GM18511 (cell line): ENCODE measurements around the gene SVOP.
"Not testable (repeated sequence)": the region's sequence is repeated elsewhere in the genome, so short reads cannot be mapped to it uniquely, and the experiment has no call there.

Experiments used
- ATAC-seq: cut with Tn5 transposase; IDR thresholded peaks from one replicate; pipeline ENCODE4 v1.9.1; 2021; ENCODE audit warnings: mild to moderate bottlenecking, moderate library complexity; ENCODE audit not compliant: unreplicated experiment

The SVOP gene, protein sequence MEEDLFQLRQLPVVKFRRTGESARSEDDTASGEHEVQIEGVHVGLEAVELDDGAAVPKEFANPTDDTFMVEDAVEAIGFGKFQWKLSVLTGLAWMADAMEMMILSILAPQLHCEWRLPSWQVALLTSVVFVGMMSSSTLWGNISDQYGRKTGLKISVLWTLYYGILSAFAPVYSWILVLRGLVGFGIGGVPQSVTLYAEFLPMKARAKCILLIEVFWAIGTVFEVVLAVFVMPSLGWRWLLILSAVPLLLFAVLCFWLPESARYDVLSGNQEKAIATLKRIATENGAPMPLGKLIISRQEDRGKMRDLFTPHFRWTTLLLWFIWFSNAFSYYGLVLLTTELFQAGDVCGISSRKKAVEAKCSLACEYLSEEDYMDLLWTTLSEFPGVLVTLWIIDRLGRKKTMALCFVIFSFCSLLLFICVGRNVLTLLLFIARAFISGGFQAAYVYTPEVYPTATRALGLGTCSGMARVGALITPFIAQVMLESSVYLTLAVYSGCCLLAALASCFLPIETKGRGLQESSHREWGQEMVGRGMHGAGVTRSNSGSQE

DNA sequence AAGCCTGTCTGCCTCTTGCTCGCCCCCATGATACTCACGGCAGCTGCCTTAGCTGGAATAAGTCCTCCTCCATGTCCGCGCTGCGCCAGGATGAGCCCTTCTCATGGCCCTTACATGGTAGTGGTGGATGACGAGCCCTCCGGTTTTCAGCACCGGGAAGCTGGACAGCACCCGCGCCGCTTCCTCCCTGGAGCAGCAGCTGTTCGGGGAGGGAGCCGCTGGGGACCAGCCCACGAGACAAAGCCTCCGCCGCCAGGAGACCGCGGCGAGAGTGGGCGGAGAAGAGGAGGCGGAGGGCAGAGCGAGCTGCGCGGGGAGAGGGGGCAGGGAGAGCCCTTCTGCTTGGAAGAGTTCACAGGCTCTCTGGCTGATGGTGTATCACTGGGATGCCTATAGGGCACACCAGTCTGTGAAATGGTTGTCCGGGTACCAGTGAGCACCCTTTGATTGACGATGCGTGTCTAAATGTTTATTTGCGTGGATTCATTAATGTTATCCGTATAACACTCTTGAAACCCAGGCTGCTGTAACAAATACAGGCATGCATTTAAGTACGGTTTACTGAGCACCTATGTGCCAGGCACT lies at the start of gene SVOP:
Gene SVOP, minus strand, starts transcription at position 273 of the 585 bp plus-strand sequence. Its CDS starts 200 bp downstream, at position 73.
- ATAC-seq: no peak

DNA sequence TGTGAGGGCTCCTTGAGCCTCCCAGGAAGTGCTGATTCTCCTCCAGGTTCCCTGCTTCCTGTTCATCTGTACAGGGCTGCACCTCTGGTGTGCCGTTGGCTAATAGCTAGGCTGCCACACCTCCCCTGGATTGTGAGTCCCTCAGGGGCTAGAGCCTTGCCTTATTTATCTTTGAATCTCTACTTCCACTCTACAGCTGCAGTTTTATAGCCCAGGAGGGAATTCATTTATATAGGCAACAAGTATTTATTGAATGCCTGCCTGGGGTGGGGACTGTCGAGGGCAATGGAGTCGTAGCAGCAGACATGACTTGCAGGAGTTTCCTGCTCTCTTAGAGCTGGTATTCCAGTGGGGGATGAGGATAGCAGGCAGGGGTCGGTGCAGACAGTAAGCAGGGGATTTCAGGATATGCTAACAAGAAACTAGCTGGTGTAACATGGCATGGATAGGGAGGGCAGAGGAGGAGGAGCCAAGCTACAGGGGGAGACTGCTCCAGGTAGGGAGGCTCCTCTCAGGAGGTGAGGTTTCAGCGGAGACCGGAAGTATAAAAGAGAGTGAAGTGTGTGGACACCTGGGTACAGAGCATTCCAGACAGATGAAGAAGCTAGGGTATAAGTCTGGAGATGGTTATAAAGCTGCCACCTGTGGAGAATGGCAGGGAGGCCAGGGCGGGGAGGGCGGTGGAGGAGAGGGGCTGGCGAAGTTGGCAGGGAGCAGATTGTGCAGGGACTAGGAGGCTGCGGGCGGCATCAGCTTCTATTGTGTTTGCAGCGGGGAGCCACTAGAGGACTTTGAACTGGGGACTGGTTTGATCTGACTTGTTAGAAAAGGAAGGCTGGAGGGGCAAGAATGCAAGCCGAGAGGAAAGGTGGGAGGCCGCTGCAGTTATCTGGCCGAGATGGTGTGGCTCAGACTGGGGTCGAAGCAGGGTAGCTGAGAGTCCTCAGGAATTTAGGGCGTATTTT lies 48.7 kb upstream of the SVOP start:
- no peak for ATAC-seq

DNA sequence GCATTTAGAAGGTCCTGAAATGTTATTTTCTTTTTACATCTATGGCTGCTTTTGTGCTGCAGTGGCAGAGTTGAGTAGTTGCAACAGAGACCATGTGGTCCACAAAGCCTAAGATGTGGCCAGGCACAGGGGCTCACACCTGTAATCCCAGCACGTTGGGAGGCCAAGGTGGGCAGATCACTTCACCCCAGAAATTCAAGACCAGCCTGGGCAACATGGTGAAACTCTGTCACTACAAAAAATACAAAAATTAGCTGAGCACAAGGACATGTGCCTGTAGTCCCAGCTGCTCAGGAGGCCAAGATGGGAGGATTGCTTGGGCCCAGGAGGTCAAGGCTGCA lies 45.0 kb upstream of the SVOP start:
- ATAC-seq: no peak

DNA sequence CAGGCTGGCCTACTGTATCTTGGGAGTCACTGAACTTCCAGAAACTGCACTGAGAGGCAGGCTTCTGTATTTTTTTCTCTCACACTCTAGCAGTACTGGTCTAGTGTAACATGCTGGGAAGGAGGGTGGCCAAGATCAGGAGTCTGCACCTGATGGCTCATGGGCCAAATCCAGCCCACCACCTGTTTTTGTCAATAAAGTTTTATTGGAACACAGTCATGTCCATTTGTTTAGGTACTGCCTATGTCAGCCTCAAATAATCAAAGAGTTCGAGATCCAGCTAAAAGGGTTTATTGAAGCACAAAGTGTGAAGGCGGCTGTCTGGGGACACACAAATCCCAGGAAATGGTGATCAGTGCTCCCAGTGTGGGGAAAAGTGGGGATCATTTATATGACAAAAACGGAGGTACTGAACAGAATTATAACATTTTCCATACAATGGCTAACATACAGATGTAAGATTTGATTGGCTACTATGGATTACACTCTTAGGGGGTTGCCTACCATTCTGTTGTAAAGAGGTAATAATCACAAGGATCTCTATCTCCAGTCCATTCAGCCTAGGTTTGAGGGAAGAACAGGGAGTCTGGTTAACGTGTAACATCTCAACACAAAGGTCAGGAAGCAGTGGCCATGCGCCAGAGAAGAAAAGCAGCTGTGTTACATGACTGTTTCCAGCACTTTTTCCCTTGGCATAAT lies 44.4 kb upstream of the SVOP start:
- ATAC-seq: no peak

DNA sequence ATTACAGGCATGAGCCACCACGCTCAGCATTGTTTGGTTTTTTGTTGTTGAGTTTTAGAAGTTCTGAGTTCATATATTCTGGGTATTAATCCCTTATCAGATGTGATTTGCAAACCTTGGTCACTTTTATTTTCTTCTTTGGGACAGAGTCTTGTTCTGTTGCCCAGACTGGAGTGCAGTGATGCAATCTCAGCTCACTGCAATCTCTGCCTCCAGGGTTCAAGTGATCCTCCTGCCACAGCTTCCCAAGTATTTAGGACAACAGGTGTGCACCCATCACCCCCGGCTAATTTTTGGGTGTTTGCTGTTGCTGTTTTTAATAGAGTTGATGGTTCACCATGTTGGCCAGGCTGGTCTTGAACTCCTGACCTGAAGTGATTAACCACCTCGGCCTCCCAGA lies 43.3 kb upstream of the SVOP start:
- no peak for ATAC-seq

DNA sequence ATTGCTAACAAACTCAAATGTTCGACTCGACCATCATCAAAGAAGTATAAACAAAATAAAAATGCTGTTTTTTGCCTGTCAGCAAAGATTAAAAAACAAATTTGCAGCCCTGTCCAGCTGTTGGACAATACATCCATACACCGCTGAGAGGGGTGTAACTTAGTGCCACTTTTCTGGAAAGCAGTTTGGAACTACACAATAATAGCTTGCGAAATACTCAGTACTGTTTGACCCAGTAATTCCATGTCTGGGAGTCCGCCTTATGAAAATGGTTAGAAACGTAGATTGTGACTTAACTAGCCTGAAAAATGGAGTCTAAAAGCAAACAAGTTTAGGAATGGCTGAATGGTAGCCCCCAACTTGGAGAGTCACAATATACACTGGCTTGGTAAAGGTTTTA lies 37.9 kb upstream of the SVOP start:
- no peak for ATAC-seq

DNA sequence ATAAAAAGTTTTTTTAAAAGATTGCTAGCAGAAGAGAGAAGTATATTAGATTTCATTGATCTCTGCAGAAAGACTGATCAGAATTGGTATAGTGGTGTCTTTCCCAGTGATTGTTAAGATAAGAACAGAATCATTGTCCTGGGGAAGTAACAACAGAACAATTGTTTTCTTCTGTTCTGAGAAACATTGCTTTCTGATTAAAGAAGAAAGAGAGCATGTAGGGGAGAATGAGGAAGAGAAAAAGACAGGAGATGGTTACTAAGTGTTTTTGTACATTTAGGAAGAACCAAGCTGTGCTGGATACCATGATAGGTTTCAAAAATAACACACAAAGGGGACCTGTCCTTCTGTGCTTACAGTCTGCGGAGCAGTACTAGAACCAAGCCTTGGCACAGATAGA lies 36.5 kb upstream of the SVOP start:
- ATAC-seq: no peak

DNA sequence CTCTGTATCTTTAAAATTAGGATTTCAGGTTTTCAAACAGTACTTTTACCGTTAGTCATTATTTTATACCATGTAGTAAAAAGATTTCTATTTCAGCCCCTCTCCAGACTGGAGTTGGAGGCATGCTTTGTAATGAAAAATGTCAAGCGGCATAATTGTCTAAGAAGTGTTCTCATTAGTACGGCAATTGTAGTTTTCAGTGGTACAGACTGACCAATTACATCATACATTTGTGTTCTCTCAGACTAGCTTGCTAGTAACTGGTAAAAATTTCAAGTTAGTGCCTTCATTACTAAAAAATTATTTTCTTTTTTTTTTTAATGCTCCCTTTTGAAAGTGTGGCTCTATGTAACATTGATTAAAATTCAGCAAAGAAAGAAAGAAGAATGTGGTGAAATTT lies 36.0 kb upstream of the SVOP start:
- ATAC-seq: no peak

DNA sequence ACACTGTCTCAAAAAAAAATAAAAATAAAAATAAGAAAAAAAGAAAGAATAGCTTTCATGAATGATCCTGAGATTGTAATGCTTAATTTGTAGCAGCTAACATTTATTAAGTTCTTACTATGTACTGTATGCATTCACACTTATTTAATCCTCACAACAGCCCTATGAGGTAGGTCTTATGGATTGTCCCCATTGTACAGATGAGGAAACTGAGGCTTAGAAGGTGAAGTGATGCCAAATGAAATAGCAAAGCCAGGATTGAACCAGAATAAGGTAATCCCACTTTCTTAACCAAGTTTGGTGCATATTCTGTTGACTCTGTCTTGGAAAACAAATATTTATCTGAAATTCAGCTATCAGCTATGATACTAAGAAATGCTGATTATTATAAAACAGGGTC lies 33.7 kb upstream of the SVOP start:
- no peak for ATAC-seq

DNA sequence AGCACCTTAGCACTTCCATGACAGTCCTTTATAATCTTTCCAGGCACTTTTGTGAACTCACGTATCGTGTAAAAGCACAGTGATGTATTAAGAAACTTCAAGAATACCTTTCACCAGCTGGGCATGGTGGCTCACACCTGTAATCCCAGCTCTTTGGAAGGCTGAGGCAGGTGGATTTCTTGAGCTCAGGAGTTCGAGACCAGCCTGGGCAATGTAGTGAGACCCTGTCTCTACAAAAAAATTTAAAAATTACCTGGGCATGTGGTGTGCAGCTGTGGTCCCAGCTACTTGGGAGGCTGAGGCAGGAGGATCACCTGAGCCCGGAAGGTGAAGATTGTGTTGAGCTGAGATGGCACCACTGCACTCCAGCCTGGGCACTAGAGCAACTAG lies 33.3 kb upstream of the SVOP start:
- peak; percentile 3 for ATAC-seq

DNA sequence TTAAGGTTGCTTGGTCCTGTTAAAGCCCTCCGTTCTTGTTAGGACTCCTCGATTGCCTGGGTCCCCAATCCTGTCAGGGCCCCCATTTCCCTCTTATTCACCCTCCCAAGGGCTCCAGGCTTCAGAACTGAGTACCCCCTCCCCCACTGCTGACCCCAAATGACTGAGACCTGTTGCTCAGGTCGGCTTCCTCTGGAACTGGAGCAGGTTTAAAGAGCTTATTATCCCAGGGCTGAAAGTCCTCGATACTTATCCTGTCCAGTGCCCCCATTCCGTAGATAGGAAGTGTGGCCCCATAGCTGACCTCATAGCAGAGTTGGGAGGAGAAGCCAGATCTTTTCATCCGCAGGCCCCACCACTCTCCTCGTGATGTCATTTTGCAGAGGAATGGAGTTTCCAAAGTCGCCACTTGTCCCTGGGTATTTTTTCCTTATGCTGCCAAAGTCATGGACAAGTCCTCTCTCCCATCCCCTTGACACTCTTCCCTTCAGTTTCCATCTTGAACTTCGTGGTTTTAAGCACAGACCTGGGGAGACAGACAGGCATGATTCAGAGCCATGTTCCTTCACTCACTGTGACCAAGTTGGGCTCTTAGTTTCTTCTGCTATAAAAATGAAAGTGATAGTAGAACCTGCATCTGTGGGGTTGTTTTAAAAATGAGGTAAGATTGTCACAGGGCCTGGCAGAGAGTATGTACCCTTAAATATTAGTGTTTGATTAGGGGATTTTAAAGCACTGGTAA lies 32.7 kb upstream of the SVOP start:
- ATAC-seq: peak; percentile 50

DNA sequence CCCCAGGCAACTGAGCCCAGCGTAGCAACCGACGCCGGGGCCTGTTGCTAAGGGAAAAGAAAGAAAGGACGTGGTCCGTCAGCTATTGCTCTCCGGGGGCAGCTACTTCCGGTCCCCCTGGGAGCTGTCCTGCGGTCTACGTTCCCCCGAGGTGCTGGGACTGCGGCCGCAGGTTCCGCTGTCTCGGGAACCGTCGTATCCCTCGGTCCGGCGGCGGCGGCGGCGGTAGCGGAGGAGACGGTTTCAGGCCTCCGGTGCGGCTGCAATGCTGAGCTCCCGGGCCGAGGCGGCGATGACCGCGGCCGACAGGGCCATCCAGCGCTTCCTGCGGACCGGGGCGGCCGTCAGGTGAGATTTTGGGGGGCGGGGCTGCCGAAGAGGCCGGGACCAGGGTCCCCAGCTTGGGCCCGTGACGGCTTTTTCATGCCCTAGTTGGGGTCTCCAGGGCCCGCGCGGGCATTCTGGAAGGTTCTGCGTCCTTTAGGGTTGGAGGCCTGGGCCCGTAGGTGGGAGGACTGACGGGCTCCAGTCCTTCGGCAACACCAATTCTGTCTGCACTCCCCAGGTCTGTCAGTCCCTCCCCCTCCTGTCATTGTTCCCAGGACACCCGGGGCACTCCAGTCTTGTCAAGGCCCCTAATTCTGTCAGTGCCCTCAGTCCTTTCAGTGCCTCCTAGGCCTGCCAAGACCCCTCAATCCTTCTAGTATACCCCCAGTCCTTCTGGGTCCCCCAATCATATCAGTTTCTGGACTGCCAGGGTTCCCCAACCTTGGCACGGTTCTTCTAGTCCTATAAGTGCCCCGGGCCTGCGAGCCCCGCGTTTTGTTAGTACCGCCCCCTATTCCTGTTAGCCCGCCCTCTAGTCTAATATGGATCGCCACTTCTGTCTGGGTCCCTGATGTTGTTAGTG lies 31.8 kb upstream of the SVOP start, which contains the start of gene USP30:
Gene USP30, plus strand, starts transcription at position 163 of the 910 bp plus-strand sequence. Its CDS starts 103 bp downstream, at position 266.
- ATAC-seq: peak; percentile 73

DNA sequence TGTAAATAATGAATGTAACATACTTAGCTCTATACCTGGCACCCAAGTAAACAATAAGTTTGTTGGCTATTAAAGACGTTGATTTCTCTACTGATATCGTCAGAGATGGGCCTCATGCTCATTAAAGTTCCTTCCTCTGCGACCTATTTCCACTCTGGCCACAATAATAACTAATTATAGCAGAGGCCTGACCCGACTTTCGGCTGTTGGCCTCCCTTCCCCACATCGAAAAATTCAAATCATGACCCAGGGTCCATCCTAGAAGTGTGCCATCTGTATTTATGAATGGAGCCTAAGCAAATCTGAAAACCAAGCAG lies 31.2 kb upstream of the SVOP start:
- no peak for ATAC-seq

DNA sequence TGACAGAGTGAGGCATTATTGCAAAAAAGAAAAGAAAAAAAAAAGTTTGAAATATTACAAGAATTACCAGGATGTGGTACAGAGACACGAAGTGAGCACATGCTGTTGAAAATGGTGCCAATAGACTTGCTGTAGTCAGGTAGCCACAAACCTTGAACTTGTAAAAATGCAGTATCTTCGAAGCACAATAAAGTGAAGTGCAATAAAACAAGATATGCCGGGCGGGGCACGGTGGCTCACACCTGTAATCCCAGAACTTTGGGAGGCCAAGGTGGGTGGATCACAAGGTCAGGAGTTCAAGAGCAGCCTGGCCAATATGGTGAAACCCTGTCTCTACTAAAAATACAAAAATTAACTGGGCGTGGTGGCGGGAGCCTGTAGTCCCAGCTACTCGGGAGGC lies 28.9 kb upstream of the SVOP start:
- ATAC-seq: not testable (repeated sequence)

DNA sequence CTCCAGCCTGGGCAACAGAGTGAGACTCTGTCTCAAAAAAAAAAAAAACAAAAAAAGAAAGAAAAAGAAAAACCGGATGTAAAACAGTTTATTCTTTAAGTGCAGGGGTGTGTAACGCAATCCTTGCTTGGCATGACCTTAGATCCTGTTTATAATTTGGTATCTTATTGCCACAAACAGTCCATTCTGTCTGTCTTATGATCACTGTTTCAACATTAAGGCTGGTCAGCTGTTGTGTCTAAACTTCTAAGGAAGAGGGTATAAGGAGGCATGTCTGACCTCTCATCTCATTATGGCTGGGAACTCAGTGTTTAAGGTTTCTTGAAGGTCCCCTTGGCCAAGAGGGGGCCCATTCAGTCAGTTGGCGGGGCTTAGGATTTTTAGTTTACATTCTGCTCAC lies 27.8 kb upstream of the SVOP start:
- not testable (repeated sequence) for ATAC-seq

DNA sequence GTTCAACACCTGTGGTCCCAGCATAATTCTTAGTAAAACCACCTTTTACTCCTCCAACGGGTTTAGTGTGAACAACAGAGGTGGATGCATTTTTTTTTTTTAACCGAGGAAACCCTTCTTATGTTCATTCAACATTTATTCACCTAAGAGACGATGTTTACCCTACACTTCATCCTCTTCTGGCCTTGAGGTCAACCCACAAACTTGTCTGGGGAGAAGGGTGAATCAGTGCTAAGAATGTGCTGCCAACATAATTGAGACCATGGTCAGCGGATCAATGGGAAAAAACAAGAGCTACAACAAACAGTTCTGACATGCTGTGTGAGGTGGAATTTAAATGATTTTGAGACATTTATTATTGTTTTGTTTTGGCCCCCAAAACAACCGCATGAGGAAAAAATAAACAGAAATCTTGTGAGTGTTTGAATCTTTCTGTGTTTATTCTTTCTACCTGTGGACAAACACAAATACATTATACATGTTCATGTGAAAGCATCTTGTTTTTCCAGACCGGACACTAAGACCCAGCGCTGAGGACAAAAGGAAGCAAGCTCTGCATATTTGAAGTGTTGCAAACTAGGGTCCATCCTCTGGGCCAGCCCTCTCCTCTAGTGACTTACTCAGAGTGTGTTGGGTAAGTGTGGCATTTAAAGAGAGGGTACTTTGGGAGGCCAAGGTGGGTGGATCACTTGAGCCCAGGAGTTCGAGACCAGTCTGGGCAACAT lies 26.4 kb upstream of the SVOP start:
- ATAC-seq: no peak

DNA sequence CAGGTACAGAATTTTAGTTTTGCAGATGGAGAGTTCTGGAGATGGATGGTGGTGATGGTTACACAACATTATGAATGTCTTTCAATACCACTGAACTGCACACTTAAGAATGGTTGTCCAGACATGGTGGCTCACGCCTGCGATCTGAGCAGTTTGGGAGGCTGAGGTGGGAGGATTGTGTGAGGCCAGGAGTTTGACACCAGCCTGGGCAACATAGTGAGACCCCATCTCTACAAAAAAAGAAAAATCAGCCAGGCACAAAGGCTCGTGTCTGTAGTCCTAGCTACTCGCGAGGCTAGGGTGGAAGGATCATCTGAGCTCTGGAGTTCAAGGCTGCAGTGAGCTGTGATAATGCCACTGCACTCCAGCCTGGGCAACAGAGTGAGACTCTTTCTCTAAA lies 23.4 kb upstream of the SVOP start:
- no peak for ATAC-seq

DNA sequence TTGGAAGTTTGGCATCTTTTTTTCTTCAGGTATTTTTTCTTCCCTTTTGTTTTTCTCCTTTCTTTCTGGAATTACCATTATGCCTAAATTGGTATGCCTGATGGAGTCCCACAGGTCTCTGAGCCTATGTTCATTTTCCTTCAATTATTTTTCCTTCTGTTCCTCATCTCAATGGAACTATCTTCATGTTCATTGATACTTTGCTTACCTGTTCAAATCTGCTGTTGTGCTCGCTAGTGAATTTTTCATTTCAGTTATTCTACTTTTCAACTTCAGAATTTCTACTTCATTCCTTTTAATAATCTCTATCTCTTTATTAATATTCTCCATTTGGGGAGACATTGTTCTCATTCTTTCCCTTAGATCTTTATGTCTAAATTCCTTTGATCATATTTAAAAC lies 16.1 kb upstream of the SVOP start:
- ATAC-seq: no peak
